B cell (primary cell): ENCODE data around the gene PITPNM1. TPM values are rescaled to one million over a fixed set of nuclear protein-coding genes. Genes with fewer than 3 reads are reported as not detected.

Experiments used
- ATAC-seq: fragments of 200-7000 bp; cut with Tn5 transposase; one replicate; pipeline ENCODE4 v1.10.0; 2021; ENCODE audit warnings: low read depth, mild to moderate bottlenecking, moderate number of reproducible peaks, moderate library complexity
- CTCF ChIA-PET: fragments of 350-600 bp; sonication (Branson Sonifier 250); formaldehyde crosslinking; loops from one replicate; lab custom pipeline; 2021; ENCODE audit warnings: antibody characterized with exemption, inconsistent platforms; lab: Charles Lee
- POLR2A ChIA-PET: fragments of 350-600 bp; sonication (Branson Sonifier 250); formaldehyde crosslinking; loops from one replicate; lab custom pipeline; 2021; ENCODE audit warnings: antibody characterized with exemption; lab: Charles Lee
- DNase-seq: peaks from one replicate; pipeline ENCODE4 v3.0.0; 2013
- H2AFZ ChIP-seq: 2 replicates; pipeline ENCODE4 v1.6.1; 2012; ENCODE audit warnings: mild to moderate bottlenecking, low read depth, low read length; ENCODE audit not compliant: insufficient read depth, poor library complexity, severe bottlenecking
- H3K27ac ChIP-seq, 2 donors: 1 replicate in 1 of 2; 2 replicates in 1 of 2; pipeline ENCODE4 v1.5.1; 2012 to 2013; ENCODE audit warnings: low read length in 2 of 2, mild to moderate bottlenecking in 2 of 2, moderate library complexity in 1 of 2
- H3K27me3 ChIP-seq, 4 experiments: fragments of 200-600 bp in 1 of 4; sonication (generic) in 1 of 4; replicated peaks in 1 of 4; 1 replicate in 2 of 4; 2 replicates in 2 of 4; pipeline versions ENCODE4 v1.6.1 to v1.7.0; 2013 to 2016; ENCODE audit warnings: low read length in 3 of 4, mild to moderate bottlenecking in 2 of 4, mixed read lengths in 1 of 4, moderate library complexity in 1 of 4; ENCODE audit not compliant: insufficient read depth in 4 of 4, control insufficient read depth in 3 of 4; ENCODE audit errors: control extremely low read depth in 1 of 4
- H3K36me3 ChIP-seq, 2 experiments: replicated peaks in 1 of 2; 1 replicate in 1 of 2; 2 replicates in 1 of 2; pipeline versions ENCODE4 v1.6.1 to v1.7.1; 2013; ENCODE audit warnings: low read length in 1 of 2; ENCODE audit not compliant: insufficient read depth in 2 of 2, control insufficient read depth in 1 of 2; ENCODE audit errors: control extremely low read depth in 1 of 2, extremely low read depth in 1 of 2
- H3K4me1 ChIP-seq, 2 donors: fragments of 200-600 bp in 1 of 2; sonication (generic) in 1 of 2; 1 replicate in 1 of 2; 2 replicates in 1 of 2; pipeline versions ENCODE4 v1.5.1 to v1.6.1; 2013 to 2017; ENCODE audit warnings: low read length in 2 of 2; ENCODE audit not compliant: control insufficient read depth in 2 of 2, insufficient read depth in 2 of 2
- H3K4me2 ChIP-seq: replicated peaks from 2 replicates; pipeline ENCODE3; 2012; ENCODE audit warnings: mild to moderate bottlenecking, low read depth, low read length; ENCODE audit not compliant: poor library complexity, severe bottlenecking
- H3K4me3 ChIP-seq, 5 experiments: fragments of 200-600 bp in 1 of 5; sonication (generic) in 1 of 5; 1 replicate in 3 of 5; 2 replicates in 2 of 5; pipeline versions ENCODE4 v1.5.1 to v1.7.0; 2011 to 2016; ENCODE audit warnings: low read length in 4 of 5, mild to moderate bottlenecking in 4 of 5, low read depth in 2 of 5, control low read depth in 1 of 5, moderate library complexity in 1 of 5; ENCODE audit not compliant: insufficient read depth in 1 of 5; ENCODE audit errors: control extremely low read depth in 1 of 5, extremely low read depth in 1 of 5
- H3K79me2 ChIP-seq: fragments of 200-600 bp; sonication (generic); one replicate; pipeline ENCODE4 v1.6.0; 2016; ENCODE audit warnings: low read length; ENCODE audit not compliant: control insufficient read depth, insufficient read depth
- H3K9ac ChIP-seq: fragments of 200-600 bp; sonication (generic); 2 replicates; pipeline ENCODE4 v1.6.1; 2017; ENCODE audit warnings: mild to moderate bottlenecking, low read length, moderate library complexity
- H3K9me3 ChIP-seq, 3 donors: one replicate each; pipeline versions ENCODE4 v1.6.1 to v1.7.1; 2013; ENCODE audit warnings: low read length in 2 of 3; ENCODE audit not compliant: control insufficient read depth in 2 of 3, insufficient read depth in 1 of 3; ENCODE audit errors: control extremely low read depth in 1 of 3
- H4K20me1 ChIP-seq: 2 replicates; pipeline ENCODE4 v1.6.0; 2012; ENCODE audit warnings: mild to moderate bottlenecking, low read length; ENCODE audit not compliant: insufficient read depth, control insufficient read depth, poor library complexity, severe bottlenecking
- H3K27ac Mint-ChIP-seq: one replicate; pipeline ENCODE4 v1.8.0; 2021; ENCODE audit warnings: mixed read lengths
- H3K27me3 Mint-ChIP-seq: one replicate; pipeline ENCODE4 v1.8.0; 2021; ENCODE audit warnings: mixed read lengths
- H3K4me1 Mint-ChIP-seq: one replicate; pipeline ENCODE4 v1.8.0; 2021; ENCODE audit warnings: mixed read lengths
- H3K4me3 Mint-ChIP-seq: one replicate; pipeline ENCODE4 v1.8.0; 2021; ENCODE audit warnings: mixed read lengths
- H3K9me3 Mint-ChIP-seq: one replicate; pipeline ENCODE4 v1.8.0; 2022; ENCODE audit warnings: mixed read lengths; ENCODE audit not compliant: insufficient read depth
- EZH2 ChIP-seq: IDR thresholded peaks from 2 replicates; pipeline ENCODE4 v1.6.1; 2012; ENCODE audit warnings: borderline replicate concordance, low read depth, mild to moderate bottlenecking, moderate library complexity, low read length; ENCODE audit not compliant: insufficient read depth, poor library complexity, severe bottlenecking
- WGBS: methylation state at CpG from one replicate; pipeline ENCODE4 v1.1.5; 2013; ENCODE audit warnings: missing lambda C conversion rate; ENCODE audit not compliant: insufficient coverage; 5-methylcytosine and 5-hydroxymethylcytosine counted together
- intact Hi-C: fragments of 100-400 bp; cut with micrococcal nuclease; formaldehyde crosslinking; loops from one replicate; pipeline ENCODE4 v1.10.0; 2022
- polyA plus RNA-seq: library from polyadenylated mRNA; depleted of rRNA; stranded (reverse); fragments of >200 nt; gene quantifications from 2 replicates; pipeline ENCODE4 v1.2.3, GENCODE V29; 2012
- total RNA-seq, 2 donors: library from RNA; stranded (reverse); fragments of 120-200 nt in 1 of 2; gene quantifications; 1 replicate in 1 of 2; 2 replicates in 1 of 2; pipeline versions ENCODE4 v1.2.3 to v1.2.4, GENCODE V29; 2013 to 2022
- TF ChIP-seq, protein P1 (sequence below): fragments of 200-600 bp; IDR thresholded peaks from one replicate; pipeline ENCODE4 v1.8.0; 2022; ENCODE audit warnings: antibody characterized with exemption, mild to moderate bottlenecking

The PITPNM1 gene
- total and polyA plus RNA-seq, 2 donors (not counting 1 experiment from before 2014, with no cell fraction given) = 152 to 166 TPM

DNA sequence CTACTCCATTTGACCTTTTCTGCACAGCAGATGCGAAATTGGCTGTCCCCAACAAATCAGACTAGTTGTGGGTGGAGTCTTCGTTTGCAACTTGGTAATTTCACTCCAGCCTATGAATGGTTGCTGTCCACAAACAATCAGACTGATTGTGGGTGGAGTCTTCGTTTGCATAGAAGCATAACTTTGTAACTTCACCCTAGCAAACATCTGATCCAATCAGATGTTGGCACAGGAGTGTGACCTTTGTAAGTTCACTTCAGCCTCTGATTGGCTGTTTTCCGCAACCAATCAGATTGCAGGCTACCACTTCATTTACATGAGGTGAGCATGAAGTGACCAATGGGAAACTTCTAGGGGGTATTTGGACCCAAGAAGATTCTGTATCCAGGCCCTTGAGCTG, 34.4 kb upstream of the PITPNM1 start:
- no peaks in the 10 kb centered on the region for H4K20me1 ChIP-seq
- no peak overlapping the region for H3K4me2 ChIP-seq
- no peak for ATAC-seq
- no peaks in the 10 kb centered on the region for H3K36me3 ChIP-seq
- no peak overlapping the region for H3K27ac Mint-ChIP-seq
- no peaks in the 10 kb centered on the region for H3K4me1 Mint-ChIP-seq
- DNase-seq = no peak
- H3K27me3 Mint-ChIP-seq = no peaks in the 10 kb centered on the region
- H3K9ac ChIP-seq = no peak overlapping the region
- peaks cover 0 to 8% (median 1%) of the 10 kb centered on the region in 3 donors for H3K9me3 ChIP-seq
- H3K4me3 Mint-ChIP-seq = no peak overlapping the region
- intact Hi-C loops = loop anchor here (10.0 kb wide), 1 partner anchor 885 kb away; no protein-coding TSS in a partner anchor
- TF ChIP-seq EZH2 = no peak
- TF ChIP-seq, protein P1, sequence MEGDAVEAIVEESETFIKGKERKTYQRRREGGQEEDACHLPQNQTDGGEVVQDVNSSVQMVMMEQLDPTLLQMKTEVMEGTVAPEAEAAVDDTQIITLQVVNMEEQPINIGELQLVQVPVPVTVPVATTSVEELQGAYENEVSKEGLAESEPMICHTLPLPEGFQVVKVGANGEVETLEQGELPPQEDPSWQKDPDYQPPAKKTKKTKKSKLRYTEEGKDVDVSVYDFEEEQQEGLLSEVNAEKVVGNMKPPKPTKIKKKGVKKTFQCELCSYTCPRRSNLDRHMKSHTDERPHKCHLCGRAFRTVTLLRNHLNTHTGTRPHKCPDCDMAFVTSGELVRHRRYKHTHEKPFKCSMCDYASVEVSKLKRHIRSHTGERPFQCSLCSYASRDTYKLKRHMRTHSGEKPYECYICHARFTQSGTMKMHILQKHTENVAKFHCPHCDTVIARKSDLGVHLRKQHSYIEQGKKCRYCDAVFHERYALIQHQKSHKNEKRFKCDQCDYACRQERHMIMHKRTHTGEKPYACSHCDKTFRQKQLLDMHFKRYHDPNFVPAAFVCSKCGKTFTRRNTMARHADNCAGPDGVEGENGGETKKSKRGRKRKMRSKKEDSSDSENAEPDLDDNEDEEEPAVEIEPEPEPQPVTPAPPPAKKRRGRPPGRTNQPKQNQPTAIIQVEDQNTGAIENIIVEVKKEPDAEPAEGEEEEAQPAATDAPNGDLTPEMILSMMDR = no peak
- H3K79me2 ChIP-seq = no peaks in the 10 kb centered on the region
- H3K27me3 ChIP-seq = no peaks in the 10 kb centered on the region
- H3K27ac ChIP-seq = no peak overlapping the region
- no peaks in the 10 kb centered on the region for H3K9me3 Mint-ChIP-seq
- ChIA-PET POLR2A (no interaction called here), CTCF (no interaction called here)
- no peak overlapping the region for H3K4me3 ChIP-seq
- 67% methylated on average over 1 of the region's 4 CpGs for WGBS
- no peaks in the 10 kb centered on the region for H3K4me1 ChIP-seq
- H2AFZ ChIP-seq = no peak overlapping the region

DNA sequence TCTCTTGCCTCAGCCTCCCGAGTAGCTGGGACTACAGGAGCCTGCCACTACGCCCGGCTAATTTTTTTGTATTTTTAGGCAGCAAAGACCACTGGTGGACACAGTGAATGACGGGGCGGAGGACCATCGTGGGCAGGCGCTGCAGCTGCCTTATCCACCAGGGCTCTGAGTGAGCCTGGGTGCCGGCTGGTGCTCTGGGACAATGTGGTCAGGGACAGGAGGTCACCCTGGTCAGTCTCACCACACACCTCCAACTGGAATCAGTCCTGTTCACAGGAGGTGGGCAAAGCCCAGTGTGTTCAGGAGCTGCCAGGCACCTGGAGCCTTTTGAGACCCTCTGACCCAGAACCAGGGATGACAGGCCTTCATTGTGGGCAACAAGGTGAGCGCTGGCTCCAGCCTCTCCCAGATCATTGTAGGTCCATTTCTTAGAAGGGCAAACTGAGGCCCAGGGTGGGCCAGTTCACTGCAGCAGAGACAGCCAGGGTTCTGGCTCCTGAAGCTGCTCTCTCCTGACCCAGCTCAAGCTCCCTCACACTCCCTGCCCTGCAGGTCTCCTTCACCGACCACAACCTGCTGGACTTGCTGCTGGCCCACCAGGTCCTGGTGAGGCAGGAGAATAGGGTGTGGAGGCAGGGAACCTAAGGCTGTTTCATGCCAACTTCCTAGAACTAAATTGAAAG, 33.8 kb upstream of the PITPNM1 start:
- Histone ChIP-seq H3K27ac (no peak overlapping the region), H3K36me3 (no peaks in the 10 kb centered on the region), H3K79me2 (no peaks in the 10 kb centered on the region), H3K4me3 (no peak overlapping the region), H3K4me2 (no peak overlapping the region), H3K27me3 (no peaks in the 10 kb centered on the region), H4K20me1 (no peaks in the 10 kb centered on the region), H3K9me3 (peaks cover 0 to 8% (median 6%) of the 10 kb centered on the region in 3 donors), H3K9ac (no peak overlapping the region), H3K4me1 (no peaks in the 10 kb centered on the region), H2AFZ (no peak overlapping the region)
- Mint-ChIP-seq H3K27ac (no peak overlapping the region), H3K4me3 (no peak overlapping the region), H3K4me1 (no peaks in the 10 kb centered on the region), H3K9me3 (peaks cover 2% of the 10 kb centered on the region), H3K27me3 (peaks cover 2% of the 10 kb centered on the region)
- ChIA-PET POLR2A (no interaction called here), CTCF (no interaction called here)
- DNase-seq (no peak), ATAC-seq (no peak)
- intact Hi-C loops = loop anchor here (10.0 kb wide), 1 partner anchor 884 kb away; no protein-coding TSS in a partner anchor
- TF ChIP-seq, protein P1 = no peak
- WGBS = 96% methylated on average over 8 of the region's 10 CpGs
